ENCODE results near the gene MICOS13. TPM values are rescaled to one million over a fixed set of nuclear protein-coding genes. Genes with fewer than 3 reads are reported as not detected.

The MICOS13 gene
- total RNA-seq, 4 donors from 2014 or later: 29.7 to 60.6 (median 50.7) TPM

DNA sequence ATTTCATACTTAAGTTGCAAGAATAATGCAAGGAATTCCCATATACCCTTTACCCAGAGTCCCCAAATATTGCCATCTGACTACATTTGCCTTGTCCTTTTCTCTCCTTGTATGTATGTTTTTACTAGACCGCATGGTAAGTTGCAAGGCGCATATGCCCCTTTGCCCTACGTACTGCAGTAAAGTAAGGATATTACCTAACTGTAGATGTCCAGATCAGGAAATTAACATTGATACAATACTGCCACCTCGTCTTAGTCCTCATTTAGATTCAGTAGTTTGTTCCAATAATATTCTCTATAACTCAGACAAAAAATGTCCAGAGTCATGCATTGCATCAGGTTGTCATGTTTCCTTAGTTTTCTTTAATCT is 48.1 kb downstream of the MICOS13 start:
- Histone ChIP-seq H3K4me1 (peaks cover 12 to 93% (median 24%) of the 10 kb centered on the region in 3 donors), H3K27ac (peak overlapping the region in 2 of 4 donors; percentile 48 to 69)

DNA sequence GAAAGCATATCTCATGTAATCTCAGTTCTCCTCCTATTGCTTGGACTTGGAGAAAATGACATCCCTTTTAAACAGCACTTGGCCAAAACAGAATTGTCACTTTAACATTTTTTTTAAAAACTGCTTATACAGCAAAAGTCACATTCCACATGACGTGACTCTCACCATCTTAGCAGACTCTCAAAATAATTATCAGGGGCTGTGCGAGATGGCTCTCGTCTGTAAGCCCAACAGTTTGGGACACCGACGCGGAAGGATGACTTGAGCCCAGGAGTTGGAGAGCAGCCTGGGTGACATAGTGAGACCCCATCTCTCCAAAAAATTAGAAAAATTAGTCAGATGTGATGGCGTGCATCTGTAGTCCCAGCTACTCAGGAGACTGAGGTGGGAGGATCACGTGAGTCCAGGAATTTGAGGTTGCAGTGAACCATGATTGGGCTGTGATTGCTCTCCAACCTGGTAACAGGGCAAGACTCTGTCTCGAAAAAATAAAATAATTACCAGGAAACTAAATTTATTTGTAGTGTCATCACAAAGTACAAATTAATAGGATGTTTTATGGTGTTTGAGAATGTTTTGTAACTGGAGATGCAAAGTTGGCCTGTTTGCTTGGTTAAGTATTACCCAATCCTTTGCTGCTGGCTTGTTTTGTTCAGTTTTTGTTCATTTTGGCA is 48.6 kb downstream of the MICOS13 start:
- WGBS, 2 donors (ENCODE audit: low coverage in 1 of 2): 42 to 69% methylated on average over 6 to 9 of the region's 9 CpGs
- Histone ChIP-seq H3K27ac (peak overlapping the region in 3 of 4 donors; percentile 48 to 69 (median 55)), H3K27me3 (no peaks in the 10 kb centered on the region), H3K4me1 (peaks cover 12 to 94% (median 25%) of the 10 kb centered on the region in 3 donors), H3K9me3 (no peaks in the 10 kb centered on the region), H3K4me3 (no peak overlapping the region), H3K36me3 (peaks cover 0 to 37% of the 10 kb centered on the region in 2 donors)
- peak; percentile 63 for ATAC-seq
- no peak for TF ChIP-seq POLR2A (IDR thresholded peaks at IDR 0.05)
- TF ChIP-seq, protein P1, sequence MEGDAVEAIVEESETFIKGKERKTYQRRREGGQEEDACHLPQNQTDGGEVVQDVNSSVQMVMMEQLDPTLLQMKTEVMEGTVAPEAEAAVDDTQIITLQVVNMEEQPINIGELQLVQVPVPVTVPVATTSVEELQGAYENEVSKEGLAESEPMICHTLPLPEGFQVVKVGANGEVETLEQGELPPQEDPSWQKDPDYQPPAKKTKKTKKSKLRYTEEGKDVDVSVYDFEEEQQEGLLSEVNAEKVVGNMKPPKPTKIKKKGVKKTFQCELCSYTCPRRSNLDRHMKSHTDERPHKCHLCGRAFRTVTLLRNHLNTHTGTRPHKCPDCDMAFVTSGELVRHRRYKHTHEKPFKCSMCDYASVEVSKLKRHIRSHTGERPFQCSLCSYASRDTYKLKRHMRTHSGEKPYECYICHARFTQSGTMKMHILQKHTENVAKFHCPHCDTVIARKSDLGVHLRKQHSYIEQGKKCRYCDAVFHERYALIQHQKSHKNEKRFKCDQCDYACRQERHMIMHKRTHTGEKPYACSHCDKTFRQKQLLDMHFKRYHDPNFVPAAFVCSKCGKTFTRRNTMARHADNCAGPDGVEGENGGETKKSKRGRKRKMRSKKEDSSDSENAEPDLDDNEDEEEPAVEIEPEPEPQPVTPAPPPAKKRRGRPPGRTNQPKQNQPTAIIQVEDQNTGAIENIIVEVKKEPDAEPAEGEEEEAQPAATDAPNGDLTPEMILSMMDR (IDR thresholded peaks at IDR 0.05): no peak
- no peak for TF ChIP-seq POLR2AphosphoS5 (IDR thresholded peaks at IDR 0.05)
- TF ChIP-seq EP300 (IDR thresholded peaks at IDR 0.05): no peak

More for the DNA sequence above, 48.1 kb downstream of the MICOS13 start:
- Histone ChIP-seq H3K27me3 (no peaks in the 10 kb centered on the region), H3K36me3 (peaks cover 0 to 31% of the 10 kb centered on the region in 2 donors), H3K4me3 (no peak overlapping the region), H3K9me3 (no peaks in the 10 kb centered on the region)
- 74 to 79% methylated on average over 3 to 4 of the region's 4 CpGs for WGBS, 2 donors (ENCODE audit: low coverage in 1 of 2)
- no peak for TF ChIP-seq POLR2AphosphoS5 (IDR thresholded peaks at IDR 0.05)
- TF ChIP-seq, protein P1 (IDR thresholded peaks at IDR 0.05): no peak
- TF ChIP-seq EP300 (IDR thresholded peaks at IDR 0.05): no peak
- TF ChIP-seq POLR2A (IDR thresholded peaks at IDR 0.05): no peak
- no peak for ATAC-seq

DNA sequence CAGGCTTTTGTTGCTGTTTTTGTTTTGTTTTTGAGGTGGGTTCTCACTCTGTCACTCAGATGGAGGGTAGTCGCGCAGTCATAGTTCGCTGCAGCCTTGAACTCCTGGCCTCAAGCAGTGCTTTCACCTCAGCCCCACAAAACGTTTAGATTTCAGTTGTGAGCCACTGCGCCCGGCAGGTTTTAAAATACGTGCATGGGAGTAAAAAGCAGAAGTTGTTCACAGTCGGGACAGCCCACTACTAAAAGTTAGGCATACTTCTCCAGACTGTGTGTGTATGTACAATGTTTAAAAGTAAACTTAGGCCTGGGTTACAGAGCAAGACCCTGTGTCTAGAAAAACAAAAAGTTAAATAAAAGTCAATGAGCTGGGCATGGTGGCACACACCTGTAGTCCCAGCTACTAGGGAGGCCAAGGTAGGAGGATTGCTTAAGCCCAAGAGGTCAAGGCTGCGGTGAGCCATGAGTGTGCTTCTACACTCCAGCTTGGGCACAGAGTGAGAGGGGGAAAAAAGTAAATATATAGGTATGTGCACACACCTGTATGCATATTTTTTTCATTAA is 51.3 kb downstream of the MICOS13 start:
- 70 to 85% methylated on average over 7 to 8 of the region's 9 CpGs for WGBS, 2 donors (ENCODE audit: low coverage in 1 of 2)
- Histone ChIP-seq H3K36me3 (peaks cover 0 to 49% of the 10 kb centered on the region in 2 donors), H3K4me3 (no peak overlapping the region), H3K27me3 (no peaks in the 10 kb centered on the region), H3K4me1 (peaks cover 21 to 100% (median 50%) of the 10 kb centered on the region in 3 donors), H3K27ac (peak overlapping the region in 2 of 4 donors; percentile 8 to 21), H3K9me3 (no peaks in the 10 kb centered on the region)
- ATAC-seq: no peak
- TF ChIP-seq POLR2A (IDR thresholded peaks at IDR 0.05): no peak
- TF ChIP-seq, protein P1 (IDR thresholded peaks at IDR 0.05): no peak
- no peak for TF ChIP-seq POLR2AphosphoS5 (IDR thresholded peaks at IDR 0.05)
- TF ChIP-seq EP300 (IDR thresholded peaks at IDR 0.05): no peak

DNA sequence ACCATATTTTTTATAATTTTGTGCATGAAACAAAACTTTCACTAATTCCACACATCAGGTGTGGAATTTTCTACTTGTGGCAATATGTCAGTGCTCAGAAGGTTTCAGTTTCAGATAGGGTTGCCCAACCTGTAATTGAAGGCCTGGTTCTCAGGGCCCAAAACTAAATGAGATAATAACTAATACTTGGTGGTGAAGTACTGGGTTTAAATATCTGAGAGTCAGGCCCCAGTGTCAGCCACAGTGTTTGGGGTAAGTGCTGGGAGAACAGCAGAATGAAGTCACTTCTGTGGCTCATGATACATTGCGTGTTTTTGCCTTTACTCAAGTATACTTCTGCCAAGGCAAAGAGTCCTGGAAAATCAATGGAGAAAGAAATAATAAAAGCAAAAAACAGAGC is 51.9 kb downstream of the MICOS13 start:
- H3K27ac ChIP-seq: peak overlapping the region in 2 of 4 donors; percentile 8 to 21

More for the DNA sequence above, 51.9 kb downstream of the MICOS13 start:
- H3K27me3 ChIP-seq: no peaks in the 10 kb centered on the region
- H3K4me3 ChIP-seq: no peak overlapping the region
- H3K36me3 ChIP-seq: peaks cover 0 to 49% of the 10 kb centered on the region in 2 donors
- WGBS, 2 donors (ENCODE audit: low coverage in 1 of 2): 57 to 82% methylated on average over 1 of the region's 1 CpG
- no peaks in the 10 kb centered on the region for H3K9me3 ChIP-seq
- H3K4me1 ChIP-seq: peaks cover 21 to 98% (median 50%) of the 10 kb centered on the region in 3 donors
- ATAC-seq: no peak
- TF ChIP-seq EP300 (IDR thresholded peaks at IDR 0.05): no peak
- no peak for TF ChIP-seq POLR2A (IDR thresholded peaks at IDR 0.05)
- TF ChIP-seq, protein P1 (IDR thresholded peaks at IDR 0.05): no peak
- TF ChIP-seq POLR2AphosphoS5 (IDR thresholded peaks at IDR 0.05): no peak

Other genes starting within 250 kb of the MICOS13 start
- not detected for gene ZNRF4, start 225.1 kb downstream of the MICOS13 start, total RNA-seq
- gene TINCR, start 112.6 kb downstream of the MICOS13 start, total RNA-seq: under 1 TPM; 0.35 to 0.64 (median 0.44) TPM
- 10 to 100 TPM; 25.3 to 81.6 (median 41.6) TPM for gene SAFB2, start 57.7 kb downstream of the MICOS13 start, total RNA-seq
- gene SAFB, start 57.4 kb downstream of the MICOS13 start, total RNA-seq: 10 to 100 TPM; 39.7 to 73.6 (median 65.2) TPM
- 10 to 100 TPM; 11.2 to 22.9 (median 18.9) TPM for gene HSD11B1L, start 511 bp upstream of the MICOS13 start, total RNA-seq
- 1,000 to 10,000 TPM in 1 of 4 donors, 100 to 1,000 TPM in 3; 393 to 1,204 (median 723) TPM for gene RPL36, start 9.8 kb upstream of the MICOS13 start, total RNA-seq
- 10 to 100 TPM; 44.5 to 73.2 (median 64.1) TPM for gene LONP1, start 39.6 kb upstream of the MICOS13 start, total RNA-seq
- gene CATSPERD, start 40.1 kb upstream of the MICOS13 start, total RNA-seq: under 1 TPM in 2 of 4 donors, not detected in 2; 0.27 to 0.47 TPM
- gene PRR22, start 104.2 kb upstream of the MICOS13 start, total RNA-seq: under 1 TPM in 1 of 4 donors, not detected in 3; 0.40 TPM
- gene DUS3L, start 110.6 kb upstream of the MICOS13 start, total RNA-seq: 10 to 100 TPM; 14.1 to 39.4 (median 22.6) TPM
- 10 to 100 TPM in 2 of 4 donors, 1 to 10 TPM in 2; 3.6 to 27.2 (median 14.6) TPM for gene NRTN, start 124.6 kb upstream of the MICOS13 start, total RNA-seq
- gene FUT6, start 159.2 kb upstream of the MICOS13 start, total RNA-seq: 1 to 10 TPM in 1 of 4 donors, not detected in 3; 3.0 TPM
- 1 to 10 TPM in 2 of 4 donors, under 1 TPM in 1, not detected in 1; 0.12 to 4.8 (median 4.5) TPM for gene FUT3, start 170.9 kb upstream of the MICOS13 start, total RNA-seq
- gene FUT5, start 190.0 kb upstream of the MICOS13 start, total RNA-seq: not detected
- 100 to 1,000 TPM; 244 to 299 (median 265) TPM for gene NDUFA11, start 223.3 kb upstream of the MICOS13 start, total RNA-seq
- 1 to 10 TPM; 5.0 to 9.3 (median 8.0) TPM for gene VMAC, start 224.4 kb upstream of the MICOS13 start, total RNA-seq
- gene CAPS, start 233.7 kb upstream of the MICOS13 start, total RNA-seq: 10 to 100 TPM in 3 of 4 donors, 1 to 10 TPM in 1; 10.0 to 19.6 (median 15.2) TPM